HG03342 (cell line): ENCODE measurements around the gene LRRC2.
"Not testable (repeated sequence)": the region's sequence is repeated elsewhere in the genome, so short reads cannot be mapped to it uniquely, and the experiment has no call there.

Experiments
- ATAC-seq: cut with Tn5 transposase; IDR thresholded peaks from one replicate; pipeline ENCODE4 v1.9.1; 2021; ENCODE audit warnings: mild to moderate bottlenecking, moderate library complexity; ENCODE audit not compliant: unreplicated experiment

The LRRC2 gene

DNA sequence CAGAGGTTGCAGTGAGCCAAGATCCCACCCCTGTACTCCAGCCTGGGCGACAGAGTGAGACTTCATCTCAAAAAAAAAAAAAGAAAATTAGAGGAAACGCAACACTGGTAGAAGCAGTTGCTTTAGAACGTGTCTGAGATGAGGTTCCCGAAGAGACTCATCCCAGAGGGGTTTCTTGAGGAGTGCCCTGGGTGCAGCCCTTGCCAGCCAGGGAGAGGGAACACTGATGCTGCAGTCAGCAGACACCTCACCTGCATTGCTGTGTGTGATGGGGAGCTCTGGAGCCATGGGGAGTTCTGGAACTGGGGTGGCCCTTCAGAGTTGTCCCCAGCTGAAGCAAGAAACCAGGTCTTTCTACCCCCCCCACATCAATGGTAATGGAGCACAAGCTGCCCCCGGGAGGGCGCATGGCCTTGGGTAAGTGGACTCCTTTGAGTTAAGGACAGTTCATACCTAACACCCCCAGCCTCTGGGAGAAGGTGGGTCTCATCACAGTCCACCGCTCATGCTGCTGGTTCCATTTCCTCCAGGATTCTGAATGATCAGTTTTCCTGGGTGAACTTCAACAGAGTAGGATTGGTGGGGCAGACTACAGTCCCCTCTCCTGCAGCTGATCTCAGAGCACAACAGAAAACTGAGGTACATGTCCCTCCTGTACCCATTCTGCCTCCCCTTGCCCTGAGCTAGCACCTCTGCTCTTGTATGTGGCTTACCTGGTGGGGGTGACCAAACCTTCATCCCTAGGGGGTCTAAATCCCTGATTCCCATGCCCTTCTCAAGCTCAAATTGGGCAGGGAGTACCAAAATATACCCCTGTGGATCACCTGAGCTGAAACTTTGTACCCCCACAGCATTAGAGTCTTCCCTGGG lies 18.7 kb upstream of the LRRC2 start:
- ATAC-seq = no peak

DNA sequence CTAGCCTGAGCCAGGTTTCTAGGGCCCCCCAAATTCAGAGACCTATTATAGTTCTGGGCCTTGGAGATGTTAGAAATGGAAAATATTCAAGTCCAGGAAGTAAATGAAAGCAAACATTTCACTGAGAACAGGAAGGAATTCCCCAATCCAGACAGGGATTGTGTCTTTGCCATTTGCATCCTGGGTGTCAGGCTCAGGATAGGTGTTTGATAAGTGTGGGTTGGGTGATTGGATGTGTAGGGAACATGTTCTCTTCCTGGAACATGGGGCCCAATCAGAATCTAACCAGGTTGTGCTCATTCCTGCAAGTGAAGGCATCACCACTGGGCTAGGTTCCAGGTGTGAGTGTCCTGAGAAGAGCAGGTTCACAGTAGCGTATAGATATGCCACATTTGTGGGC lies 14.6 kb upstream of the LRRC2 start:
- ATAC-seq = no peak

DNA sequence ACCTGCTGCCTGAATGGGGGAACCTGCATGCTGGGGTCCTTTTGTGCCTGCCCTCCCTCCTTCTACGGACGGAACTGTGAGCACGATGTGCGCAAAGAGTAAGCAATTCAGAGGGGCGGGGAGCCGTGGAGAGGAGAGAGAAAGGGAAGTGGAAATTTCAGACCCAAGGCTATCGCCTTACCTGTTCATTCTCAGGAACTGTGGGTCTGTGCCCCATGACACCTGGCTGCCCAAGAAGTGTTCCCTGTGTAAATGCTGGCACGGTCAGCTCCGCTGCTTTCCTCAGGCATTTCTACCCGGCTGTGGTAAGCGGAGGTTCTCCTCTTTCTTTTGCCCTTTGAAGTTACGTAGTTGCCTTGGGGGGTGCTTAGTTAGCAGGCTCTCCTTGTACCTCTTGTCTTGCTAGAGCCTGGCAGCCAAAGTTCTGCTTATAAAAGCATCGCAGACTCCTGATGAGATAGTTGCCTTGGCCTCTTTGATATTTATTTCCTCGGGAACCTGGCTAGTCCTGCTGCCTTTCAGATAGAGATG lies 13.7 kb upstream of the LRRC2 start:
- ATAC-seq = no peak

DNA sequence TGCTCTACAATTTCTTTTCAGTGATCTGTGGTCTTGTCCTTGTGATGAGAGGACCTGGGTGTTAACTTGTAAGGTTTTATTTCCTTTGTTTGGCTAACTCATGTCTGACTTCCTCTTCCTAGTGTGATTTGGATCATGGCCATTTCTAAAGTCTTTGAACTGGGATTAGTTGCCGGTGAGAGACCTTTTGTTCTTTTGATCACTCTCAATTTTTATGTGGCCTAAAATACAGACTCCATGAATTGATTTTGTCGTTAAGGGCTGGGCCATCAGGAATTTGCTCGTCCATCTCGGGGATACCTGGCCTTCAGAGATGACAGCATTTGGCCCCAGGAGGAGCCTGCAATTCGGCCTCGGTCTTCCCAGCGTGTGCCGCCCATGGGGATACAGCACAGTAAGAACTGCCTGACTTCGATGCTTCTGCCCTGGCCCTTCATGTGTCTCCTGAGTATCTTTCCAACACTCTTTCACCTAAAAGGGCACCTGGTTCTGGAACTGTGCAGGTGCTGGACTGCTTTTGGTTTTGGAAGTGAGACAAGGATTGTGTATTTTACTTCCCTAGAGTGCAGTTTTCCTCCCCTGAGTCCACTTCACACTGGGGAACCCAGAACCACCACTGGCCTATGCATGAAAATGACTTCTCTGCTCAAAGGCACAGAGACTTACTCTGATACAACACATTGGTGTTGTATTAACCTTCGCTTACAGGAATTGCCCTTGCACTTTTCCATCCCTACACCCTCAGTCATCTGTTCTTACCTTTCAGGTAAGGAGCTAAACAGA lies 13.1 kb upstream of the LRRC2 start:
- ATAC-seq = no peak

DNA sequence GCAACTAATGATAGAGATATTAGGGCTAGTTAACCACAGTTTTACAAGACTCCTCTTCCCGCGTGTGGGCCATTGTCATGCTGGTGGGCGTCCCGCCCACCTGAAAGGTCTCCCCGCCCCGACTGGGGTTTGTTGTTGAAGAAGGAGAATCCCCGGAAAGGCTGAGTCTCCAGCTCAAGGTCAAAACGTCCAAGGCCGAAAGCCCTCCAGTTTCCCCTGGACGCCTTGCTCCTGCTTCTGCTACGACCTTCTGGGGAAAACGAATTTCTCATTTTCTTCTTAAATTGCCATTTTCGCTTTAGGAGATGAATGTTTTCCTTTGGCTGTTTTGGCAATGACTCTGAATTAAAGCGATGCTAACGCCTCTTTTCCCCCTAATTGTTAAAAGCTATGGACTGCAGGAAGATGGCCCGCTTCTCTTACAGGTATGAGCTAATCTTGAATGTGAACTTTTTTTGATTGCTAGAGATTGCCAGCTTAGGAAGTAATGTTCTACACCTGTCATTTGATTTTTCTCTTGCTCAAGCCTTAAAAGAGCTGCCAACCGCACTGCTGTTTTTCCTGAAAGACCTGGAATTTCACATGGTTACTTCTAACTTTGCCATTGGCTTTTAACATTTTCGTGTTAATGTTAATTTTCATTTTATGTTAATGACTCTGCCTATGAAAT lies 11.6 kb upstream of the LRRC2 start:
- not testable (repeated sequence) for ATAC-seq

DNA sequence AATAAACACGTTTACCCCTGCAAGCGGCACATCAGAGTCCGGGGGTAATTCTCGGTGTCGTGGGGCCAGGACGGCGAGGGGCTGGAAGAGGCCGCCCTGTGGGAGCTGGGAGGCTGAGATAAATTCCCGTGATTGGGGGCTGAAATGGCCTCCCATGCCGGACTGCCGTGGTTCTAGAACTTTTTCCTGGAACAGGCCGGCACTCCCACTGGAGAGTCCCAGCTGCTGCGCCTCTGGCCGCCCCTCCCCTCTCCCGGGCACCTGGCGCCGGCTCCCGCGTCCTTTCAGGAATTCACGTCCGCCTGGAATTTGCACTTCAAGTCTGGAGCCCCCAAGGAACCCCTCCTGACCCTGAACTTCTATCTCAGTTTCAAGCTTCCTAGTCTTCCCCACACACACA lies 10.8 kb upstream of the LRRC2 start:
- no peak for ATAC-seq

DNA sequence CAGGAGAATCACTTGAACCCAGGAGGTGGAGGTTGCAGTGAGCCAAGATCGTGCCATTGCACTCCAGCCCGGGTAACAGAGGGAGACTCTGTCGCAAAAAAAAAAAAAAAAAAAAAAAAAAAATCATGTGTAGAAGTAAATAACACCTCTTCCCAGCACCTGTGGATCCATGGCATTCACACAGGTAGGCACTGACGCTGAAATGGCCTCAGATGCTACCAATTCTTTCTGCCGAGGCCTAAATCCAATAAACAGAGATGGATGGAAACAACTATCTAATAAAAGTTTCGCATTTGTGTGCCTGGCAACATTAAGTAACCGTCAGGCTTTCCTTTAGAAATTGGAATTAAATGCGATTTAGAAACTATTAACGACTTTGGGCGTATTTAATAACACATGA lies 10.3 kb upstream of the LRRC2 start:
- no peak for ATAC-seq

DNA sequence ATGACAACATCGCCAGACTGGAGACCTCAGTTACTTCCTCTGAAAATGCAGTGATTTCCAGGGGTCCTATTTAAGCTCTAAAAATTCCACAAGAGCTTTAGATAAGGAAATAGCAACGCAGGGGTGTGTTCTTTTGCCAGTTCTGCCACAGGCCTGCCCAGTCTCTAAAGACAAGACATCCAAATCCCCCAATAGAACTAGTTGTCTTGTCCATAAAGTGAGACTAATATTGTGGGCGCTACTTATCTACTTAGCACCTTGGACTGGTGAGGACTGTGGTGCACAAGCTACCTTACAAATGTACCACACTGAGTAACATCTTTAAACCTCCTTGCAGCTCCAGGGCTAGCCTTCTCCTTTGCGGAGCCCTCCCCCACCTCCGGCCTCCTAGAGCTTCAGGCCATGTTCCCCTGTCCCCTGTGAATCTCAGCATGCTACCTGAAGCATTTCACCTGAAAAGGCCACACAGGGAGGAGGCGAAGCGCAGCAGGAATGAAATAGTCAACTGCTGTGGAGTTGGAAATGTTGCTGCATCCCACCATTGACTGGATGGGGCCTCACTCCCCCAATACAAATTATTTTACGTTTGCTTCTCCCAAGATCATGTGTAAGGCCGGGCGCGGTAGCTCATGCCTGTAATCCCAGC lies 9.6 kb upstream of the LRRC2 start:
- ATAC-seq = no peak

DNA sequence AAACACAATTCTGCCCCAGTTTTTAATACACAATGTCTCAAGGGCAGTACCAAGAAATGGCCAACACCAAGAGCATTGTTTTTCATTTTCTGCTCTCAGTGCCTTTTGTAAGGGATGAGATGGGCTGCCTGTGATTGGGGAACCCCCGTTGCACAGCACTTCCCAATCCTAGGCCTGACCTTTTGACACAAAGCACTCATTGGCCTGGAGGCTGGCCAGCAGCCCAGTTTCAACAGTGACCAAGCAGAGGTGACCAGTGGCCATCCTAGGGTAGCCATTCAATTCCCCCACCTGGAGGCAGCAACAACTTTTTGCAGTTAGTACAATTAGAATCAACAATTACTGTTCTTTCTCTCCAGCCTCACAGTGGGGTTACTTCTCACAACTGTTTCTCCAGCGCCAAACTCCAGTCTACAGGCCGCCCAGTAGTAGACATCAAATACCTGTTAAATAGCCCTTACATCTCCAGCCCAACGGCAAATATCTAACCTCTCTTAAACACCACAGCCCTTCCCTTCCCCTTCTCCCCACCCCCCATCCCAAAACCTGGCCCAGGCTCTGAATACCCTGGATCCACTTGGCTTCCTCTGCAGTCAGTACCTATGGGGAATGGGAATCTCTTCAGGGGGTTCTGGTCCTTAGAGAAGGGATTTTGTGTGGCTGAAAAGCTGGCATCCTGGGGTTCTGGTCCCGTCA lies 8.9 kb upstream of the LRRC2 start:
- no peak for ATAC-seq

DNA sequence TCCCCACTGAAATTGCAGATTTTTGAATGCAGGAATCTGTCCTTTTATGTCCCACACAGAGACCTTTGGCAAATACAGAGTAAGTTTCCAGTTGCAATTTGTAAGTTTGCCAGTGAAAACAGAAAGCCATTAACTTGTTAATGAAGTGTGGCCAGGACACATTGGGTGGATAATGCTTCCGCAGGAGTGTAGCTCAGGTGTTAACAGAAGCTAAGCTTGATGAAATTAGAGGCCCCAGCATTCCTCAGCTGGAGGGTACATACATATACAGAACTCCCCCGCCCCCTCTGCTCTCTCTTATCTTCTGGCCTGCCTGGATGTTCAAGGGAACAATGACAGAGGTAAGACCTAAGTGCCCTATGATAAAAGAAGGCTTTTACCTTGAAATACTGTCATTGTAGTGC lies 8.1 kb upstream of the LRRC2 start:
- no peak for ATAC-seq

DNA sequence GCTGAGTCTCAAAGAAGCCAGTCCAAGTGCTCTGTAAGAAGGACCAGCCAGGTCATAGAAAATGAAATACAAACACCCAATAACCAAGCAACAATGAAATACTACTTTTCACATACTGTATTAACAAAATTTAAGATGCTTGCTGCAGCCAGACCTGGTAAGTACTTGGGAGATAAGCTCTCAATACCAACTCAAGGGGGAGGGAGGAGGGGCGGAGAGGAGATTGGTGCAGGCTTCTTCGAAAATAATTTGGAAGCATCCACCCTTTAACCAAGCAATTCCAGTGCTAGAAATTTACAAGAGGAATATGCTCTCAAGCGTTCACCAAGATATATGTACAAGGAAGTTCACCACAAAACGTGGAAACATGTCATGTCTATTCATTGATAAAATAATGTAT lies 7.6 kb upstream of the LRRC2 start:
- ATAC-seq = no peak

DNA sequence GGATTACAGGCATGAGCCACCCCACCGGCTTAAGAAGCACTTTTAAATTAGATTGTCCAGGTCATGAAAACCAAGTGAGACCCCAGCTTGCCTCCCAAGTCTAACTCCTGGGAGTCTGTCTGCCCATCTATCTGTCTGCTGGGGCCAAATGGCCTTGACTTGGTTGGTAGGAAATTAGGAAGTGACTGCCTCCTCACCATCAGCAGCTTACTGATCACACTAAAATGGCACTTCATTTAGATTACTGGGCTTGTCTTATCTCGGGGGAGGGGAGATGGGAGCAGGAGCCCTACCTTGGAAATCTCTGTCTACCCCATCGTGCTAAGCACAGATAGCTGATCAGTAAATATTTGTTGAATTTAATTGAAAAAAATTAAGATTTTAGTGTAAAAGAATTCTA lies 5.6 kb upstream of the LRRC2 start:
- ATAC-seq = no peak

DNA sequence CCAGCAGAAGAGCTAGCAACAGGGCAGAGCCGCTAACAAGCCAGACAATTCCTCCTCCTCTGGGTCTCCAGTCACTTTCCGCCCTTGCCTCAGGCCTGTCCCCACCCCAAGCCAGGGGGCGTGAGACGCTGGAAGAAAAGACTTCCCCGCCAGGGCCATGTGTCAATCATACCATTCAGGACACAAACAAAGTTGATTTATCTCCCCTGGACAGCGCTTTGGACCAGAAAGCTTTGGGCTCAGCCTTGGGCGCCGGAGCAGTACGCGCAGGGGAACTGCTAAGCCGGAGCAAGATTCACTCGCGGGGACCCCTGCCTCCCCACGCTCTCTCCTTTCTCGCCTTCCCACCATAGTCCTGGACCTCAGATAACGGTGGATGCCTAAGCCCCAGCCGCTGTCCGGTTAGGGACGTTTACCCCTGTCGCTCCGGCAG lies 479 bp downstream of the LRRC2 start:
- ATAC-seq = no peak

DNA sequence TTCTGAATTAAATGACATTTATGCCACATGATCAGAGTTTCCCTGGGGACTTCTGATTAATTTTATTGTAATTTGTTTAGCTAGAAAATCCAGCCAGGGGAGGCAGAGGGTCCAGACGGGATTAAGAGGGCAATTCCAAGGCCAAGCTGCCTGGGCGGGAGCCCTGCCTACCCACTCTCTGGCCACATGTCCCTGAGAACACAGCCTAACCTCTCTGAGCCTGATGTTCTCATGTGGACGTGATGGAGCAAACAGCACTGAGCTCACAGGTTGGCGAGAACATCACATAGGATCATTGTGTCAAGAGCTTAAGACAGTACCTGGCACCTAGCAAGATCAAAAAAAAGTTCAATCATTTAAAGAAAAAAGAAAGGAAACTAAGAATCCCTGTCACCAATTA lies 1.0 kb downstream of the LRRC2 start:
- ATAC-seq = no peak

DNA sequence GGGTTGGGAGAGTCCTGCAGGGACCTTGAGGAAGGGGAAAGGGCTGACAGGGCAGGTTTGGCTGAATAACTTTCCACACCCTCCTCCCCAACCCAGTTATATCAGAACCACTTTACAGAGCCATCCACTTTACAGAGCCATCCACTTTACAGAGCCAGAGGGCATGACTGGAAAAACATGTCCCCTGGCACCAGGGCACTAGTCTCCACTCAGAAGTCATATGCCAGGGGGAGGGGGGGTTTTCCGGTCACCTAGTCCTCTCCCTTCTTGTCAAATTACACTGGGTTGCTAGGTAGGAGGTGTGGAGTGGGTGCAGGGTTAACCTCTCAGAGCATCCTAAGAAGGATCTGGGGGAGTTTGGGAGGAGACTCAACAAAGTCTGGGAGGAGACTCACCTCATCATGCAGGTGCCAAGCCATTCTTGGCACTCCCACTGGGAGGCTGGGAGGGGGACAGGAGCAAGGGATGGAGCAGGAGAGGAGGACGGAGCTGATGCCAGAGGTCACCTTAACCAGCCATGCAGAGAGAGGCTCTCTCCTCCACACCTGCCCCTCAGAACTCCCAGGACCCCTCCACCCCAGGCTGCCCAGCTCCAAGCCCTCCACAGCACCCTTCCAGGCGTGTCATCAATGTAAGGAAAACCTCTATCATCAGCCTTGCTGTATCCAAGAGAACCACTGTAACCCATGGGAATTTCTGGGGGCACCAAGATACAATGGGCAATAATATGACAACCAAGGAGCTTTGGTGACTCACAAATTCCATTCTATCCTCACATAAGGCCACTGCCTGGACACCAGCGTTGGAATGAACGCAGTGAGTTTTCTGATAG lies 1.7 kb downstream of the LRRC2 start:
- ATAC-seq = no peak

DNA sequence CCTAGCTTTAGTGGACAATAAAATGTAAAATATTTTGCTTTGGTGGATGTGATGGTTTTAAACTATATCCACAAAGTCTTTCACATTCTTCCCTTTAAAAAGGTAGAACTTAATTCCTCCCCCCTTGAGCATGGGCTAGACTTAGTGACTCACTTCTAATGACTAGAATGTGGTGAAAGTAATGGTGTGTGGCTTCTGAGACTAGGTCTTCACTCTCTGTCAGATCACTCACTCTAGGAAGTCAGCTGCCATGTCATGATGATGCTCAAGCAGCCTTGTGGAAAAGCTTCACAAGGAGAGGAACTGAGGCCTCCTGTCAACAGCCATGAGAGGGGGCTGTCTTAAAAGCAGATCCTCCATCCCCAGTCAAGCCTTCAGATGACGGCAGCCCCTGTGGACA lies 4.2 kb downstream of the LRRC2 start:
- ATAC-seq = no peak

DNA sequence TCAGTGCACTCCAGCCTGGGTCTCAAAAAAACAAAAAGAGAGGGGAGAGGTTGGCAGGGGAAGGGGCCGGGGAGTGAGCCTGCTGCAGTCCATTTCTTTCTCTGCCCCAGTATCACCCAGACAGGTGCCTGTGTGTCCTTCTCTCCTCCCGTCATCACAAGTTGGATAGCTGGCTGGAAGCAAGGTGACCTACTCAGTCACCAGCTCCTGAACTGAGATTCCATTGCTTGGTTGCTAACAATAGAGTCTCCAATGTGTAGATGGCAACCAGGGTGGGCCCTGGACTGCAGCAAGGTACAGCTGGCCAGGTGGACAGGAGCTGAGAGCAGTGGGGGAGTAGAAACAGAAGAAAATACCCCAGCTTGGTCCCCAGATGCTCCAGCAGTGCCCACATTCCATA lies 4.6 kb downstream of the LRRC2 start:
- no peak for ATAC-seq

DNA sequence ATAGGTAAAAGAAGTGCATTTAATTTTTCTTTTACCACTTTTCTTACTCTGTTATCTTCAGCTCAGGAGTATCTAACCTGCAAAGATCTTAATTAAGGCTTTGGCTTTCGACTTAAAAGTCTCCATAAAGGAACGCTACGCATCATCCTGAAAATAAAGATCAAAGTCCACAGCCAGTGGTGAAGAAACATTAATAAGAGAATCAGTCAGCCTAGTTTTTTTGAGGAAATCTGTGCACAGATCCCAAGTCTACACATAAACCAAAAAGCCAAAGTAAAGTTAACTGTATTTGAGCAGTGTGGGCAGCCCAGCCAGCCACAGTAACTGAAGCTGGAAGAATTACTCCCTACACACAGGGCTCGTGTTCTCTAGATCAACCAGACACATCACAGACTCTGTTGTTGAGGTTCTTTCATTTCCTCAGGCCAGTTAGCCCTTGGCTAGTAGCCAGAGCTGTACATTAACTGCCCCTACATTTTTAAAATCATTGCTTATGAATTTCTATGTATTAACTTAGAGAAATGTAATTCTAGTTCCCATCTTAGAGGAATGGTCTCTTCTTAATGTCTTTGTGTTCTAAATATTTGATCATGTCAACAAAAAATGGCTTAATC lies 6.9 kb downstream of the LRRC2 start:
- ATAC-seq = no peak
